ENCODE results near the gene LYG1. TPM values are rescaled to one million over a fixed set of nuclear protein-coding genes. Genes with fewer than 3 reads are reported as not detected.

The LYG1 gene
- total RNA-seq, 2 experiments from 2014 or later: 2.4 to 2.5 TPM

GRCh38 chr2:99249951-99250350 is 51.0 kb downstream of the LYG1 start:
- H3K4me1 Mint-ChIP-seq: no peaks in the 10 kb centered on the region
- POLR2A ChIA-PET: no interaction called here
- H3K9me3 Mint-ChIP-seq: peaks cover 4% of the 10 kb centered on the region
- DNase-seq (no peak), ATAC-seq (ENCODE audit: low read depth) (no peak)
- H3K27me3 Mint-ChIP-seq: no peaks in the 10 kb centered on the region
- no peak overlapping the region for H3K4me3 Mint-ChIP-seq
- H3K27ac Mint-ChIP-seq: no peak overlapping the region
- peaks cover 5% of the 10 kb centered on the region for H3K36me3 Mint-ChIP-seq

- H3K27ac Mint-ChIP-seq: no peak overlapping the region
- POLR2A ChIA-PET: no interaction called here
- peaks cover 2% of the 10 kb centered on the region for H3K36me3 Mint-ChIP-seq
- H3K4me3 Mint-ChIP-seq: no peak overlapping the region
- no peak for ATAC-seq (ENCODE audit: low read depth)
- no peak for DNase-seq
- no peaks in the 10 kb centered on the region for H3K9me3 Mint-ChIP-seq
- H3K27me3 Mint-ChIP-seq: no peaks in the 10 kb centered on the region
- no peaks in the 10 kb centered on the region for H3K4me1 Mint-ChIP-seq
Measured at GRCh38 chr2:99242151-99242550, 58.8 kb downstream of the LYG1 start.

- Mint-ChIP-seq H3K36me3 (no peaks in the 10 kb centered on the region), H3K27ac (no peak overlapping the region), H3K4me1 (no peaks in the 10 kb centered on the region)
Measured at GRCh38 chr2:99240431-99240830, 60.6 kb downstream of the LYG1 start.

GRCh38 chr2:99238599-99238998 is 62.4 kb downstream of the LYG1 start:
- Mint-ChIP-seq H3K4me1 (no peaks in the 10 kb centered on the region), H3K27ac (no peak overlapping the region)

More at GRCh38 chr2:99240431-99240830, 60.6 kb downstream of the LYG1 start:
- ATAC-seq (ENCODE audit: low read depth) (no peak), DNase-seq (no peak)
- Mint-ChIP-seq H3K27me3 (no peaks in the 10 kb centered on the region), H3K9me3 (no peaks in the 10 kb centered on the region), H3K4me3 (no peak overlapping the region)
- POLR2A ChIA-PET: no interaction called here

More at GRCh38 chr2:99238599-99238998, 62.4 kb downstream of the LYG1 start:
- POLR2A ChIA-PET: no interaction called here
- DNase-seq (no peak), ATAC-seq (ENCODE audit: low read depth) (no peak)
- Mint-ChIP-seq H3K36me3 (no peaks in the 10 kb centered on the region), H3K9me3 (peaks cover 2% of the 10 kb centered on the region), H3K27me3 (no peaks in the 10 kb centered on the region), H3K4me3 (no peak overlapping the region)

Other genes starting within 250 kb of the LYG1 start
- 1 to 10 TPM; 2.3 TPM for gene C2orf15, start 159.5 kb downstream of the LYG1 start, total RNA-seq
- gene TSGA10, start 146.3 kb downstream of the LYG1 start, total RNA-seq: 10 to 100 TPM in 1 of 2 experiments, 1 to 10 TPM in 1; 8.0 to 11.1 TPM
- 10 to 100 TPM; 10.1 to 12.1 TPM for gene LIPT1, start 146.2 kb downstream of the LYG1 start, total RNA-seq
- 10 to 100 TPM; 68.8 to 69.4 TPM for gene MITD1, start 120.1 kb downstream of the LYG1 start, total RNA-seq
- 10 to 100 TPM; 22.2 to 26.5 TPM for gene MRPL30, start 120.0 kb downstream of the LYG1 start, total RNA-seq
- gene LYG2, start 45.5 kb downstream of the LYG1 start, total RNA-seq: not detected
- 10 to 100 TPM; 26.9 to 32.2 TPM for gene TXNDC9, start 35.1 kb upstream of the LYG1 start, total RNA-seq
- gene EIF5B, start 36.2 kb upstream of the LYG1 start, total RNA-seq: 10 to 100 TPM; 40.3 to 40.9 TPM
- 10 to 100 TPM; 48.4 to 50.5 TPM for gene REV1, start 188.8 kb upstream of the LYG1 start, total RNA-seq

Data from activated naive CD8-positive, alpha-beta T cell treated with anti-CD3 and anti-CD28 coated beads, Interleukin-2, amount 10 ng/mL, durations not matched to agents 7 days and 5 days (primary cell).